Measurements from ENCODE around the gene PIK3R5.

Gene PIK3R5

DNA sequence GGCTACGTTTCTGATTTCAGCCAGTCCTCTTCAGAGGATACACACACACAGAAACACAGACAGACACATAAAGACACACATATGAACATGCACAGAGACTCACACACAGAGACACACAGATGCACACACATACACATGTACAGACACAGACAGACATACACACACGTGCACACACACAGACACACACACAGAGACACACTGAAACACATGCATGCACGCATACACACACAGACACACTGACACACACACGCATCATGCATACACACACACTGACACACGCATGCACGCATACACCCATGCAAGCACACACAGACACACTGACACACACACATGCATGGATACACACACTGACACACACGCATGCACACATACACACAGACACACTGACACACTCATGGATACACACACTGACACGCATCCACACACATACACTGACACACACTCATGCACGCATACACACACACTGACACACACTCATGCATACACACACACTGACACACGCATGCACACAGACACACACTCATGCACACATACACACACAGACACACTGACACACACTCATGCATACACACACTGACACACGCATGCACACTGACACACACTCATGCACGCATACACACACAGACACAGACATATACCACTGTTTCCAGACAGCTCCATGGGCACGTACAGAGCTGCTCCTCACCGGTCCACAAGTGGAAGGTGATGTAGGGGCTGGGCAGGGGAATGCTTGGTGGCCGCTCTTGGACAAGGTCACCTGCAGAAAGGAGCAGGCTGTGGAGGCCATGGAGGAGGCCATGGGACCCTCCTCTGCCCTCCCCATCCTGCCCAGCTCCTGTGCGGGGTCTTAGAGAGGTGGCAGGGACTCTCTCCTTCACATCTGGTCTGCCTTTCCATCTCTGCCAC, 136.2 kb downstream of the PIK3R5 start:
- TF ChIP-seq, protein P1, sequence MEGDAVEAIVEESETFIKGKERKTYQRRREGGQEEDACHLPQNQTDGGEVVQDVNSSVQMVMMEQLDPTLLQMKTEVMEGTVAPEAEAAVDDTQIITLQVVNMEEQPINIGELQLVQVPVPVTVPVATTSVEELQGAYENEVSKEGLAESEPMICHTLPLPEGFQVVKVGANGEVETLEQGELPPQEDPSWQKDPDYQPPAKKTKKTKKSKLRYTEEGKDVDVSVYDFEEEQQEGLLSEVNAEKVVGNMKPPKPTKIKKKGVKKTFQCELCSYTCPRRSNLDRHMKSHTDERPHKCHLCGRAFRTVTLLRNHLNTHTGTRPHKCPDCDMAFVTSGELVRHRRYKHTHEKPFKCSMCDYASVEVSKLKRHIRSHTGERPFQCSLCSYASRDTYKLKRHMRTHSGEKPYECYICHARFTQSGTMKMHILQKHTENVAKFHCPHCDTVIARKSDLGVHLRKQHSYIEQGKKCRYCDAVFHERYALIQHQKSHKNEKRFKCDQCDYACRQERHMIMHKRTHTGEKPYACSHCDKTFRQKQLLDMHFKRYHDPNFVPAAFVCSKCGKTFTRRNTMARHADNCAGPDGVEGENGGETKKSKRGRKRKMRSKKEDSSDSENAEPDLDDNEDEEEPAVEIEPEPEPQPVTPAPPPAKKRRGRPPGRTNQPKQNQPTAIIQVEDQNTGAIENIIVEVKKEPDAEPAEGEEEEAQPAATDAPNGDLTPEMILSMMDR (IDR thresholded peaks at IDR 0.05; ENCODE audit: insufficient read depth, low read length, poor library complexity, severe bottlenecking), result no peak
- Histone ChIP-seq H3K36me3 (ENCODE audit: control insufficient read depth, insufficient read depth, low read length) (peaks cover 50% of the 10 kb centered on the region), H3K27me3 (replicated peaks; ENCODE audit: control insufficient read depth, insufficient read depth, low read length) (no peaks in the 10 kb centered on the region), H3K4me3 (replicated peaks; ENCODE audit: low read depth, low read length) (no peak overlapping the region)
- DNase-seq (ENCODE audit: extremely low read depth, insufficient read length), result no peak
